Stimulated activated naive CD4-positive, alpha-beta T cell (primary cell): Measurements from ENCODE around the gene CACNA1B.

ENCODE experiments used
- DNase-seq, 6 experiments: peaks; one replicate each; lab custom pipeline; 2025; lab: John Stamatoyannopoulos, UW

CACNA1B gene

GRCh38 chr9:137920753-137921152 lies 43.2 kb downstream of the CACNA1B start:
- DNase-seq, result no peak

GRCh38 chr9:137924169-137924568 lies 46.6 kb downstream of the CACNA1B start:
- no peak for DNase-seq

GRCh38 chr9:137924761-137925369 lies 47.3 kb downstream of the CACNA1B start:
- DNase-seq, result no peak

- DNase-seq, result no peak
Observed at GRCh38 chr9:137943655-137944054, 66.1 kb downstream of the CACNA1B start.

GRCh38 chr9:137945581-137945980 lies 68.0 kb downstream of the CACNA1B start:
- no peak for DNase-seq

- DNase-seq, result no peak
Observed at GRCh38 chr9:137946993-137947392, 69.4 kb downstream of the CACNA1B start.

GRCh38 chr9:137948642-137949041 lies 71.1 kb downstream of the CACNA1B start:
- no peak for DNase-seq

GRCh38 chr9:137949260-137949659 lies 71.7 kb downstream of the CACNA1B start:
- DNase-seq, result no peak

- DNase-seq, result no peak
Observed at GRCh38 chr9:137951107-137951506, 73.5 kb downstream of the CACNA1B start.

GRCh38 chr9:137951597-137952490 lies 74.3 kb downstream of the CACNA1B start:
- no peak for DNase-seq

- no peak for DNase-seq
Observed at GRCh38 chr9:137952976-137953666, 75.5 kb downstream of the CACNA1B start.

GRCh38 chr9:137953683-137954438 lies 76.3 kb downstream of the CACNA1B start:
- no peak for DNase-seq

GRCh38 chr9:137955224-137955570 lies 77.6 kb downstream of the CACNA1B start:
- DNase-seq, result no peak

- no peak for DNase-seq
Observed at GRCh38 chr9:137955586-137955985, 78.0 kb downstream of the CACNA1B start.

GRCh38 chr9:137956039-137956438 lies 78.5 kb downstream of the CACNA1B start:
- no peak for DNase-seq

- DNase-seq, result no peak
Observed at GRCh38 chr9:137956688-137957385, 79.3 kb downstream of the CACNA1B start.

- no peak for DNase-seq
Observed at GRCh38 chr9:137959641-137960411, 82.2 kb downstream of the CACNA1B start.

- no peak for DNase-seq
Observed at GRCh38 chr9:137960496-137960895, 82.9 kb downstream of the CACNA1B start.

- no peak for DNase-seq
Observed at GRCh38 chr9:137963525-137963924, 85.9 kb downstream of the CACNA1B start.

GRCh38 chr9:137965177-137965795 lies 87.7 kb downstream of the CACNA1B start:
- DNase-seq, result no peak
